GM23338 (cell line): ENCODE data around the gene ZNF441. TPM values are rescaled to one million over a fixed set of nuclear protein-coding genes. Genes with fewer than 3 reads are reported as not detected.
"Not testable (repeated sequence)": the region's sequence is repeated elsewhere in the genome, so short reads cannot be mapped to it uniquely, and the experiment has no call there.

Experiments used
- ATAC-seq: fragments of 200-7000 bp; cut with Tn5 transposase; 3 replicates; pipeline ENCODE4 v1.9.1; 2020
- DNase-seq: peaks from one replicate; pipeline ENCODE4 v3.0.0-alpha.2; 2015; ENCODE audit warnings: low spot score
- H2AFZ ChIP-seq: fragments of 200-600 bp; sonication (generic); 2 replicates; pipeline ENCODE4 v1.8.0; 2016; ENCODE audit warnings: antibody characterized with exemption, mild to moderate bottlenecking, moderate library complexity
- H3F3A ChIP-seq: fragments of 200-600 bp; sonication (generic); replicated peaks from 2 replicates; pipeline ENCODE4 v1.8.0; 2017; ENCODE audit warnings: antibody characterized with exemption, mixed run types, low read depth
- H3K27ac ChIP-seq: fragments of 200-600 bp; sonication (generic); 2 replicates; pipeline ENCODE4 v1.6.1; 2016; ENCODE audit warnings: low read depth
- H3K27me3 ChIP-seq: fragments of 200-600 bp; sonication (generic); 2 replicates; pipeline ENCODE4 v1.8.0; 2016; ENCODE audit warnings: mild to moderate bottlenecking, mixed run types, moderate library complexity; ENCODE audit not compliant: insufficient read depth
- H3K36me3 ChIP-seq: fragments of 200-600 bp; sonication (generic); 2 replicates; pipeline ENCODE4 v1.8.0; 2016; ENCODE audit warnings: mild to moderate bottlenecking; ENCODE audit not compliant: insufficient read depth
- H3K4me1 ChIP-seq: fragments of 200-600 bp; sonication (generic); 2 replicates; pipeline ENCODE4 v1.8.0; 2016; ENCODE audit warnings: mild to moderate bottlenecking, moderate library complexity; ENCODE audit not compliant: insufficient read depth
- H3K4me2 ChIP-seq: fragments of 200-600 bp; sonication (generic); 2 replicates; pipeline ENCODE4 v1.7.1; 2017; ENCODE audit warnings: mixed run types
- H3K4me3 ChIP-seq: fragments of 200-600 bp; sonication (generic); 2 replicates; pipeline ENCODE4 v1.6.1; 2016; ENCODE audit warnings: mixed run types
- H3K79me2 ChIP-seq: fragments of 200-600 bp; sonication (generic); replicated peaks from 2 replicates; pipeline ENCODE4 v1.8.0; 2017; ENCODE audit warnings: mild to moderate bottlenecking; ENCODE audit not compliant: insufficient read depth
- H3K9me2 ChIP-seq: fragments of 200-600 bp; sonication (generic); 2 replicates; pipeline ENCODE4 v1.8.0; 2017; ENCODE audit not compliant: insufficient read depth
- H4K20me1 ChIP-seq: fragments of 200-600 bp; sonication (generic); replicated peaks from 2 replicates; pipeline ENCODE4 v1.8.0; 2017; ENCODE audit warnings: mild to moderate bottlenecking; ENCODE audit not compliant: insufficient read depth
- H3K27ac Mint-ChIP-seq: 2 replicates; pipeline ENCODE4 v1.8.0; 2020; ENCODE audit warnings: inconsistent platforms, mild to moderate bottlenecking, moderate library complexity, mixed read lengths
- H3K27me3 Mint-ChIP-seq: 3 replicates; pipeline ENCODE4 v1.8.0; 2022; ENCODE audit warnings: low read depth, mild to moderate bottlenecking, moderate library complexity, mixed read lengths, inconsistent platforms; ENCODE audit not compliant: insufficient read depth, poor library complexity
- H3K36me3 Mint-ChIP-seq: 3 replicates; pipeline ENCODE4 v1.8.0; 2021; ENCODE audit warnings: low read depth, mild to moderate bottlenecking, inconsistent platforms, moderate library complexity, mixed read lengths
- H3K4me1 Mint-ChIP-seq: 3 replicates; pipeline ENCODE4 v1.8.0; 2020; ENCODE audit warnings: mild to moderate bottlenecking, inconsistent platforms, mixed read lengths
- H3K4me3 Mint-ChIP-seq: 3 replicates; pipeline ENCODE4 v1.8.0; 2021; ENCODE audit warnings: moderate library complexity, mild to moderate bottlenecking, inconsistent platforms, mixed read lengths
- H3K9me3 Mint-ChIP-seq: 3 replicates; pipeline ENCODE4 v1.8.0; 2020; ENCODE audit warnings: moderate library complexity, mild to moderate bottlenecking, inconsistent platforms, mixed read lengths
- CREB1 ChIP-seq: fragments of 250-450 bp; sonication (Bioruptor Pico); IDR thresholded peaks from 2 replicates; pipeline ENCODE4 v1.5.0; 2020; ENCODE audit warnings: low read depth, mild to moderate bottlenecking, moderate library complexity
- CTCF ChIP-seq, 2 experiments: fragments of 200-600 bp in 1 of 2; sonication (generic) in 1 of 2; conservative IDR thresholded peaks; 2 replicates each; pipeline versions ENCODE4 v1.5.1 to v1.6.1; 2016 to 2017; ENCODE audit warnings: antibody characterized with exemption in 2 of 2, low read depth in 2 of 2, mild to moderate bottlenecking in 2 of 2, moderate library complexity in 1 of 2
- JUNB ChIP-seq: IDR thresholded peaks from one replicate; pipeline ENCODE4 v1.6.1; 2016; ENCODE audit warnings: antibody characterized with exemption; ENCODE audit not compliant: unreplicated experiment
- POLR2AphosphoS5 ChIP-seq: IDR thresholded peaks from 2 replicates; pipeline ENCODE4 v1.6.1; 2016; ENCODE audit warnings: antibody characterized with exemption, low read depth
- ZNF114 ChIP-seq: fragments of 250-450 bp; sonication (Bioruptor Pico); IDR thresholded peaks from 2 replicates; pipeline ENCODE4 v1.5.0; 2020; ENCODE audit warnings: mild to moderate bottlenecking, moderate library complexity
- ZNF331 ChIP-seq: fragments of 250-450 bp; sonication (Bioruptor Pico); IDR thresholded peaks from 2 replicates; pipeline ENCODE4 v1.5.0; 2020; ENCODE audit warnings: low read depth, mild to moderate bottlenecking, moderate library complexity
- polyA plus RNA-seq: library from polyadenylated mRNA; unstranded; fragments of >200 nt; fragmentation: Nextera tagmentation; extraction: Ambion mirVana; gene quantifications from 2 replicates; pipeline ENCODE4 v1.2.1, GENCODE V29; 2016
- total RNA-seq: library from RNA; depleted of rRNA; stranded (reverse); fragments of >200 nt; shearing (Covaris generic); gene quantifications from 2 replicates; pipeline ENCODE4 v1.2.3, GENCODE V29; 2014
- TF ChIP-seq, protein P1 (sequence below): fragments of 250-450 bp; sonication (Bioruptor Pico); IDR thresholded peaks from 2 replicates; pipeline ENCODE4 v1.5.0; 2020; ENCODE audit warnings: mild to moderate bottlenecking, moderate library complexity
- TF ChIP-seq, protein P2 (sequence below): IDR thresholded peaks from one replicate; pipeline ENCODE4 v1.6.1; 2018; ENCODE audit warnings: antibody characterized with exemption; ENCODE audit not compliant: unreplicated experiment

The ZNF441 gene
- total and polyA plus RNA-seq, 2 experiments from 2014 or later, result 0.40 to 0.52 TPM

DNA sequence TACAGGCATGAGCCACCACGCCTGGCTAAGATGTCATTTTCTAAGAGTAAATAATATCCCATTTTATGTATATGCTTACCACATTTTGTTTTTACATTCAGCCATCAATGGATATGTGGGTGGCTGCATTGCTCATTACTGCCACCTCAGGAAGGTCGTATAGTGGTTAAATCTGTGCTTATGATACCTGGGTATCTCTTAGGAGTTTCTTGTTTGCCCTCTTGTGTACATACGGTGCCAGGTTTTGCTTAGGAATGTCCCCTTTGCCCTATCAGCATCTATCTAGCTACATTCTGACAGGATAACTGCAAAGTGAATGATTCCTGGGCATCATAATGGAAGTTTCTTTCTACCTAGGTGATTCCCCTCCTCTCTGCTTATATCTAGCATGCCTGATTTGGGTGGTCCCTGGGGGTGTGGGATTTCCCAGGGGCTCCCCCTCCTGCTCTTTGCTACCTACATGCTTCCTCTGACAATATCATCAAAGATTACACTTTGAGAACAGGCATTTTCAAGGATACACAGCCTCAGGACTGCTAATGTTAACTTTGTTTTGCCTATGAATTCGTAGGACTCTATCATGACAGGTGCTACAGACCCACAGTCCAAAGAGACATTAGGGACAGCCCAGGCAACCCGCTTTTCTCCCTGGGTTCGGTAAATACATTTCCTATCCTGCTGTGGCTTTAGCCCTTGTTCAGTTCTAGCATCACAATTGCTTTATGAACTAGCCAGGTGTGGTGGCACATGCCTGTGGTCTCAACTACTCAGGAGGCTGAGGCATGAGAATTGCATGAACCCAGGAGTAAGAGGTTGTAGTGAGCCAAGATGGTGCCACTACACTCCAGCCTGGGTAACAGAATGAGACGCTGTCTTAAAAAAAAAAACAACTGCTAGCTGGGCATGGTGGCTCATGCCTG, 62.4 kb downstream of the ZNF441 start:
- DNase-seq, H3K27me3 ChIP-seq, H2AFZ ChIP-seq, H4K20me1 ChIP-seq, H3K4me3 Mint-ChIP-seq, H3K79me2 ChIP-seq, H3K4me2 ChIP-seq, H3K27ac ChIP-seq, H3K4me1 ChIP-seq, H3K27ac Mint-ChIP-seq, H3K4me1 Mint-ChIP-seq, ATAC-seq, H3F3A ChIP-seq, H3K4me3 ChIP-seq, H3K27me3 Mint-ChIP-seq, H3K9me2 ChIP-seq: not testable (repeated sequence)
- peaks cover 97% of the 10 kb centered on the region for H3K9me3 Mint-ChIP-seq
- H3K36me3 ChIP-seq, result peaks cover 22% of the 10 kb centered on the region
- peak; percentile 26 to 31; a peak in 3 of 4 replicates for TF ChIP-seq CTCF (conservative IDR thresholded peaks at IDR 0.05; ENCODE audit: low read depth in 2 of 2)
- peaks cover 30% of the 10 kb centered on the region for H3K36me3 Mint-ChIP-seq

DNA sequence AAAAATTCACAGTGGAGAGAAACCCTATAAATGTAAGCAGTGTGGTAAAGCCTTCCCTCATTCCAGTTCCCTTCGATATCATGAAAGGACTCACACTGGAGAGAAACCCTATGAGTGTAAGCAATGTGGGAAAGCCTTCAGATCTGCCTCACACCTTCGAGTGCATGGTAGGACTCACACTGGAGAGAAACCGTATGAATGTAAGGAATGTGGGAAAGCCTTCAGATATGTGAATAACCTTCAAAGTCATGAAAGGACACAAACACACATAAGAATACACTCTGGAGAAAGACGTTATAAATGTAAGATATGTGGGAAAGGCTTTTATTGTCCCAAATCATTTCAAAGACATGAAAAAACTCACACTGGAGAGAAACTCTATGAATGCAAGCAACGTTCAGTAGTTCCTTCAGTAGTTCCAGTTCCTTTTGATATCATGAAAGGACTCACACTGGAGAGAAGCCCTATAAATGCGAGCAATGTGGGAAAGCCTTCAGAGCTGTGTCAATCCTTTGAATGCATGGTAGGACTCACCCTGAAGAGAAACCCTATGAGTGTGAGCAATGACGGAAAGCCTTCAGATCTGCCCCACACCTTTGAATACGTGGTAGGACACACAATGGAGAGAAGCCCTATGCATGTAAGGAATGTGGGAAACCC, 65.6 kb downstream of the ZNF441 start:
- no peaks in the 10 kb centered on the region for H4K20me1 ChIP-seq
- Mint-ChIP-seq H3K4me3 (no peak overlapping the region), H3K36me3 (peaks cover 35% of the 10 kb centered on the region), H3K27ac (no peak overlapping the region), H3K9me3 (peaks cover 98% of the 10 kb centered on the region), H3K27me3 (peaks cover 5% of the 10 kb centered on the region), H3K4me1 (no peaks in the 10 kb centered on the region)
- peaks cover 22% of the 10 kb centered on the region for H3K36me3 ChIP-seq
- no peaks in the 10 kb centered on the region for H3K4me1 ChIP-seq
- no peak overlapping the region for H3K4me2 ChIP-seq
- no peaks in the 10 kb centered on the region for H3K9me2 ChIP-seq
- no peaks in the 10 kb centered on the region for H3F3A ChIP-seq
- H2AFZ ChIP-seq, result no peak overlapping the region
- ATAC-seq (no peak), DNase-seq (no peak)
- no peaks in the 10 kb centered on the region for H3K79me2 ChIP-seq
- no peak overlapping the region for H3K27ac ChIP-seq
- H3K27me3 ChIP-seq, result no peaks in the 10 kb centered on the region
- no peak overlapping the region for H3K4me3 ChIP-seq
- TF ChIP-seq CREB1 (CRISPR knock-in tag), result no peak
- TF ChIP-seq ZNF114, result no peak
- no peak for TF ChIP-seq ZNF331 (CRISPR knock-in tag)
- TF ChIP-seq JUNB, result no peak
- TF ChIP-seq, protein P1, sequence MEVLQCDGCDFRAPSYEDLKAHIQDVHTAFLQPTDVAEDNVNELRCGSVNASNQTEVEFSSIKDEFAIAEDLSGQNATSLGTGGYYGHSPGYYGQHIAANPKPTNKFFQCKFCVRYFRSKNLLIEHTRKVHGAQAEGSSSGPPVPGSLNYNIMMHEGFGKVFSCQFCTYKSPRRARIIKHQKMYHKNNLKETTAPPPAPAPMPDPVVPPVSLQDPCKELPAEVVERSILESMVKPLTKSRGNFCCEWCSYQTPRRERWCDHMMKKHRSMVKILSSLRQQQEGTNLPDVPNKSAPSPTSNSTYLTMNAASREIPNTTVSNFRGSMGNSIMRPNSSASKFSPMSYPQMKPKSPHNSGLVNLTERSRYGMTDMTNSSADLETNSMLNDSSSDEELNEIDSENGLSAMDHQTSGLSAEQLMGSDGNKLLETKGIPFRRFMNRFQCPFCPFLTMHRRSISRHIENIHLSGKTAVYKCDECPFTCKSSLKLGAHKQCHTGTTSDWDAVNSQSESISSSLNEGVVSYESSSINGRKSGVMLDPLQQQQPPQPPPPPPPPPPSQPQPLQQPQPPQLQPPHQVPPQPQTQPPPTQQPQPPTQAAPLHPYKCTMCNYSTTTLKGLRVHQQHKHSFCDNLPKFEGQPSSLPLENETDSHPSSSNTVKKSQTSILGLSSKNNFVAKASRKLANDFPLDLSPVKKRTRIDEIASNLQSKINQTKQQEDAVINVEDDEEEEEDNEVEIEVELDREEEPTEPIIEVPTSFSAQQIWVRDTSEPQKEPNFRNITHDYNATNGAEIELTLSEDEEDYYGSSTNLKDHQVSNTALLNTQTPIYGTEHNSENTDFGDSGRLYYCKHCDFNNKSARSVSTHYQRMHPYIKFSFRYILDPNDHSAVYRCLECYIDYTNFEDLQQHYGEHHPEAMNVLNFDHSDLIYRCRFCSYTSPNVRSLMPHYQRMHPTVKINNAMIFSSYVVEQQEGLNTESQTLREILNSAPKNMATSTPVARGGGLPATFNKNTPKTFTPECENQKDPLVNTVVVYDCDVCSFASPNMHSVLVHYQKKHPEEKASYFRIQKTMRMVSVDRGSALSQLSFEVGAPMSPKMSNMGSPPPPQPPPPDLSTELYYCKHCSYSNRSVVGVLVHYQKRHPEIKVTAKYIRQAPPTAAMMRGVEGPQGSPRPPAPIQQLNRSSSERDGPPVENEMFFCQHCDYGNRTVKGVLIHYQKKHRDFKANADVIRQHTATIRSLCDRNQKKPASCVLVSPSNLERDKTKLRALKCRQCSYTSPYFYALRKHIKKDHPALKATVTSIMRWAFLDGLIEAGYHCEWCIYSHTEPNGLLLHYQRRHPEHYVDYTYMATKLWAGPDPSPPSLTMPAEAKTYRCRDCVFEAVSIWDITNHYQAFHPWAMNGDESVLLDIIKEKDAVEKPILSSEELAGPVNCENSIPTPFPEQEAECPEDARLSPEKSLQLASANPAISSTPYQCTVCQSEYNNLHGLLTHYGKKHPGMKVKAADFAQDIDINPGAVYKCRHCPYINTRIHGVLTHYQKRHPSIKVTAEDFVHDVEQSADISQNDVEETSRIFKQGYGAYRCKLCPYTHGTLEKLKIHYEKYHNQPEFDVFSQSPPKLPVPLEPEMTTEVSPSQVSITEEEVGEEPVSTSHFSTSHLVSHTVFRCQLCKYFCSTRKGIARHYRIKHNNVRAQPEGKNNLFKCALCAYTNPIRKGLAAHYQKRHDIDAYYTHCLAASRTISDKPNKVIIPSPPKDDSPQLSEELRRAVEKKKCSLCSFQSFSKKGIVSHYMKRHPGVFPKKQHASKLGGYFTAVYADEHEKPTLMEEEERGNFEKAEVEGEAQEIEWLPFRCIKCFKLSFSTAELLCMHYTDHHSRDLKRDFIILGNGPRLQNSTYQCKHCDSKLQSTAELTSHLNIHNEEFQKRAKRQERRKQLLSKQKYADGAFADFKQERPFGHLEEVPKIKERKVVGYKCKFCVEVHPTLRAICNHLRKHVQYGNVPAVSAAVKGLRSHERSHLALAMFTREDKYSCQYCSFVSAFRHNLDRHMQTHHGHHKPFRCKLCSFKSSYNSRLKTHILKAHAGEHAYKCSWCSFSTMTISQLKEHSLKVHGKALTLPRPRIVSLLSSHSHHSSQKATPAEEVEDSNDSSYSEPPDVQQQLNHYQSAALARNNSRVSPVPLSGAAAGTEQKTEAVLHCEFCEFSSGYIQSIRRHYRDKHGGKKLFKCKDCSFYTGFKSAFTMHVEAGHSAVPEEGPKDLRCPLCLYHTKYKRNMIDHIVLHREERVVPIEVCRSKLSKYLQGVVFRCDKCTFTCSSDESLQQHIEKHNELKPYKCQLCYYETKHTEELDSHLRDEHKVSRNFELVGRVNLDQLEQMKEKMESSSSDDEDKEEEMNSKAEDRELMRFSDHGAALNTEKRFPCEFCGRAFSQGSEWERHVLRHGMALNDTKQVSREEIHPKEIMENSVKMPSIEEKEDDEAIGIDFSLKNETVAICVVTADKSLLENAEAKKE (CRISPR knock-in tag), result no peak
- TF ChIP-seq, protein P2, sequence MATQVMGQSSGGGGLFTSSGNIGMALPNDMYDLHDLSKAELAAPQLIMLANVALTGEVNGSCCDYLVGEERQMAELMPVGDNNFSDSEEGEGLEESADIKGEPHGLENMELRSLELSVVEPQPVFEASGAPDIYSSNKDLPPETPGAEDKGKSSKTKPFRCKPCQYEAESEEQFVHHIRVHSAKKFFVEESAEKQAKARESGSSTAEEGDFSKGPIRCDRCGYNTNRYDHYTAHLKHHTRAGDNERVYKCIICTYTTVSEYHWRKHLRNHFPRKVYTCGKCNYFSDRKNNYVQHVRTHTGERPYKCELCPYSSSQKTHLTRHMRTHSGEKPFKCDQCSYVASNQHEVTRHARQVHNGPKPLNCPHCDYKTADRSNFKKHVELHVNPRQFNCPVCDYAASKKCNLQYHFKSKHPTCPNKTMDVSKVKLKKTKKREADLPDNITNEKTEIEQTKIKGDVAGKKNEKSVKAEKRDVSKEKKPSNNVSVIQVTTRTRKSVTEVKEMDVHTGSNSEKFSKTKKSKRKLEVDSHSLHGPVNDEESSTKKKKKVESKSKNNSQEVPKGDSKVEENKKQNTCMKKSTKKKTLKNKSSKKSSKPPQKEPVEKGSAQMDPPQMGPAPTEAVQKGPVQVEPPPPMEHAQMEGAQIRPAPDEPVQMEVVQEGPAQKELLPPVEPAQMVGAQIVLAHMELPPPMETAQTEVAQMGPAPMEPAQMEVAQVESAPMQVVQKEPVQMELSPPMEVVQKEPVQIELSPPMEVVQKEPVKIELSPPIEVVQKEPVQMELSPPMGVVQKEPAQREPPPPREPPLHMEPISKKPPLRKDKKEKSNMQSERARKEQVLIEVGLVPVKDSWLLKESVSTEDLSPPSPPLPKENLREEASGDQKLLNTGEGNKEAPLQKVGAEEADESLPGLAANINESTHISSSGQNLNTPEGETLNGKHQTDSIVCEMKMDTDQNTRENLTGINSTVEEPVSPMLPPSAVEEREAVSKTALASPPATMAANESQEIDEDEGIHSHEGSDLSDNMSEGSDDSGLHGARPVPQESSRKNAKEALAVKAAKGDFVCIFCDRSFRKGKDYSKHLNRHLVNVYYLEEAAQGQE, result no peak
- no peak for TF ChIP-seq POLR2AphosphoS5
